Fibroblast of pulmonary artery (primary cell): ENCODE data around the gene OR1A1.
"Not testable (repeated sequence)": the region's sequence is repeated elsewhere in the genome, so short reads cannot be mapped to it uniquely, and the experiment has no call there.

Experiments used
- DNase-seq: peaks from one replicate; pipeline ENCODE4 v3.0.0-alpha.2; 2010; ENCODE audit warnings: low read depth
- H3K4me3 ChIP-seq: replicated peaks from 2 replicates; pipeline ENCODE4 v1.5.1; 2011; ENCODE audit warnings: low read depth, mild to moderate bottlenecking, control low read depth, low read length, moderate library complexity
- TF ChIP-seq, protein P1 (sequence below): IDR thresholded peaks from 2 replicates; pipeline ENCODE4 v1.5.1; 2011; ENCODE audit warnings: mild to moderate bottlenecking, control low read depth, low read length, inconsistent platforms; ENCODE audit errors: missing control alignments

Gene OR1A1

DNA sequence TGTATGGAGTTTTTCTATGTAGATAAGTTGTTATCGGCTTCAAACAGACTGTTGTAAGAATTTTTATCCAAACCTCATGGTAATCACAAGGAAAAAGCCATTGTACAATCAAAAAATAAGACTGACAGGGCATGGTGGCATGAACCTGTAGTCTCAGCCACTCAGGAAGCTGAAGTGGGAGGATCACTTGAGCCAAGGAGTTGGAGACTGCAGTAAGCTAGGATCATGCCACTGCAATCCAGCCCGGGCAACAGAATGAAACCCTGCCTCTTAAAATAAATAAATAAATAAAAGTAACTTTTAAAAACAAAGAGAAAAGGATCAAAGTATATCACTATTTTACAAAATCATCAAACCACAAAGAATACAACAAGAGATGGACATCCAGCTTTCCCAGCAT lies 14.4 kb downstream of the OR1A1 start:
- TF ChIP-seq, protein P1, sequence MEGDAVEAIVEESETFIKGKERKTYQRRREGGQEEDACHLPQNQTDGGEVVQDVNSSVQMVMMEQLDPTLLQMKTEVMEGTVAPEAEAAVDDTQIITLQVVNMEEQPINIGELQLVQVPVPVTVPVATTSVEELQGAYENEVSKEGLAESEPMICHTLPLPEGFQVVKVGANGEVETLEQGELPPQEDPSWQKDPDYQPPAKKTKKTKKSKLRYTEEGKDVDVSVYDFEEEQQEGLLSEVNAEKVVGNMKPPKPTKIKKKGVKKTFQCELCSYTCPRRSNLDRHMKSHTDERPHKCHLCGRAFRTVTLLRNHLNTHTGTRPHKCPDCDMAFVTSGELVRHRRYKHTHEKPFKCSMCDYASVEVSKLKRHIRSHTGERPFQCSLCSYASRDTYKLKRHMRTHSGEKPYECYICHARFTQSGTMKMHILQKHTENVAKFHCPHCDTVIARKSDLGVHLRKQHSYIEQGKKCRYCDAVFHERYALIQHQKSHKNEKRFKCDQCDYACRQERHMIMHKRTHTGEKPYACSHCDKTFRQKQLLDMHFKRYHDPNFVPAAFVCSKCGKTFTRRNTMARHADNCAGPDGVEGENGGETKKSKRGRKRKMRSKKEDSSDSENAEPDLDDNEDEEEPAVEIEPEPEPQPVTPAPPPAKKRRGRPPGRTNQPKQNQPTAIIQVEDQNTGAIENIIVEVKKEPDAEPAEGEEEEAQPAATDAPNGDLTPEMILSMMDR = no peak
- no peak for DNase-seq

DNA sequence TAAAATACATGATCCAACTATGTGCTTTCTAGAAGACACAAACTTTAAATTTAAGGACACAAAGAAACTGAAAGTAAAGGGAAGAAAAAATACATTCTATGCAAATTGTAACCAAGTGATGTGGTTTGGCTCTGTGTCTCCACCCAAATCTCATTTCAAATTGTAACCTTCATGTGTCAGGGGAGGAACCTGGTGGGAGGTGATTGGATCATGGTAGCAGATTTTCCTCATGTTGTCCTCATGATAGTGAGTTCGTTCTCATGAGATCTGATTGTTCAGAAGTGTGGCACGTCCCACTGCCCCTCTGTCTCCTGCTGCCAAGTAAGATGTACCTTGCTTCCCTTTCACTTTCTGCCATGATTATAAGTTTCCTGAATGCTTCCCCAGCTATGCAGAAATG lies 15.0 kb downstream of the OR1A1 start:
- DNase-seq = no peak
- no peak overlapping the region for H3K4me3 ChIP-seq
- TF ChIP-seq, protein P1 = no peak

More for the DNA sequence above, 14.4 kb downstream of the OR1A1 start:
- H3K4me3 ChIP-seq = no peak overlapping the region

DNA sequence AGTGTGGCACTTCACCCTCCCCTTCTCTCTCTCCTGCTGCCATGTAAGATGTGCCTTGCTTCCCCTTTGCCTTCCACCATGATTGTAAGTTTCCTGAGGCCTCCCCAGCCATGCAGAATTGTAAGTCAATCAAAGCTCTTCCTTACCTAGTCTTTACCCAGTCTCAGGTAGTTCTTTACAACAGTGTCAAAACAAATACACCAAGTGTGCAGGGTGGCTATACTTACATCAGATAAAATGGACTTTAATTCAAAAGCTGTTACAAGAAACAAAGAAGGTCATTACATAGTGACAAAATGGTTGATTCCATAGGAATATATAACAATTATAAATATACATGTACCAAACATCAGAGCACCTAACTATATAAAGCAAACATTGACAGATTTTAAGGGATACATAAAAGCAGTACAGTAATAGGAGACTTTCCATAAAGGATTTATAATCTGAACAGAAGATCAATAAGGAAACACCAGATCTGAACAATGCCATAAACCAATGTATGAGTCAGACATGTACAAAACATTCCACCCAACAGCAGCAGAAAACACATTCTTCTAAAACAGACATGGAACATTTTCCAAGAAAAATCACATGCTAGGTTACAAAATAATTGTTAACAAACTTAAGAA lies 17.4 kb downstream of the OR1A1 start:
- not testable (repeated sequence) for H3K4me3 ChIP-seq, DNase-seq

DNA sequence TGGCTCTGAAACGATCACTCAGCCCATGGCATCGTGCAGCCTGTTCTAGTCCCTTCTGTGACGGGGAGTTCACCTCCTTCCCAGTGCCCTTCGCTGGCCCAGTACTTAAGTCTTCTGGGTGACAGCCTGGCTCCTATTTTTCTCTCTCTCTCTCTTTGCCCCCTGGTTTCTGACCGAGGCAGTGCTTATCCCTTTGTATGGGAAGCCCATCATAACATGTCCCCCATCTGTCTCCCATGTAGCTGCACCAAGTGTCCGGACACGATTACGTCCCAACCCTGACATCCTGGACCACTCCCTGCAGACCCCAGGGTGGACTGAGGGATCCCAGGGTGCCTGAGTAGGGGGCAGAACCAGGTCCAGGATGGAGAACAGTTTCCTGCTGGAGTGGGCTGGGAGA lies 24.8 kb downstream of the OR1A1 start:
- not testable (repeated sequence) for DNase-seq, H3K4me3 ChIP-seq

DNA sequence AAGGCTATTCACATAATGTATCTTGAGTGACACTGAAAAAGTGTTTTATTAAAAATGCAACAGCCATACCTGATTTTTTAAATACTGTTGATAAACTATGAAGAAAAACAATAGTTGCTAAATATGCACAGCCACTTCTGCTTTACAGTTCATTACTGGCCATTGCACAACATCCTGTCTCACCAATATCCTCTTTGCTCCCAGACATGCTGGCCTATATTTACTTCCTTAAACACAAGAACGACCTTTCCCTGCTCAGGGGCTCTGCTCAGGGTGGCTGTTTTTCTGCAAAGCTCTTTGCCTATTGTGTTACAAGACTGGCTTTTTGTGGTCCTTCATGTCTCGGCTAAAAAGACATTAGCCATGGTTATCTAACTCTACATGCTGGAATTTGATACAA lies 31.2 kb downstream of the OR1A1 start:
- H3K4me3 ChIP-seq = not testable (repeated sequence)
- peak; percentile 2 for DNase-seq

DNA sequence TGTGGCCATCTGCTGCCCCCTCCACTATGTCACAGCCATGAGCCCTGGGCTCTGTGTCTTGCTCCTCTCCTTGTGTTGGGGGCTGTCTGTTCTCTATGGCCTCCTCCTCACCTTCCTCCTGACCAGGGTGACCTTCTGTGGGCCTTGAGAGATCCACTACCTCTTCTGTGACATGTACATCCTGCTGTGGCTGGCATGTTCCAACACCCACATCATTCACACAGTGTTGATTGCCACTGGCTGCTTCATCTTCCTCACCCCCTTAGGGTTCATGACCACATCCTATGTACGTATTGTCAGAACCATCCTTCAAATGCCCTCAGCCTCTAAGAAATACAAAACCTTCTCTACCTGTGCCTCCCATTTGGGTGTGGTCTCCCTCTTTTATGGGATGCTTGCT lies 33.6 kb downstream of the OR1A1 start:
- not testable (repeated sequence) for H3K4me3 ChIP-seq, DNase-seq

DNA sequence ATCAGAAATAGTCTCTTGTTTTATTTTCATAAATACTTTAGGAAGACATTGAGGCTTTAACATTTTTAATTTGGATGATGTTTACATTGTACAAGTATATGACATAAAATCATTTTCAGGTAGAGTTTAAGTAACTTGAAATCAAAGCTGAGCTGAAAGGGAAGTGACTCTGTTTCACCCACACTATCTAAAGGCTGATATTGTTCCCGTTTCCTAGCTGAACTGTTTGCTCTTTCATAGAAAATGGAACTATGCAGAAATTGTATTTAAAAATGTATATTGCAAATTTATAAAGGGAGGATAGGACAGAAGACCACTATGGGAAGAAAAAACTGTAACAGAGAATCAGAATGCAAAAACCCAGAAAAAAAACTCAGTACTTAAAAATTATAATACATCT lies 37.4 kb downstream of the OR1A1 start:
- not testable (repeated sequence) for H3K4me3 ChIP-seq, DNase-seq

DNA sequence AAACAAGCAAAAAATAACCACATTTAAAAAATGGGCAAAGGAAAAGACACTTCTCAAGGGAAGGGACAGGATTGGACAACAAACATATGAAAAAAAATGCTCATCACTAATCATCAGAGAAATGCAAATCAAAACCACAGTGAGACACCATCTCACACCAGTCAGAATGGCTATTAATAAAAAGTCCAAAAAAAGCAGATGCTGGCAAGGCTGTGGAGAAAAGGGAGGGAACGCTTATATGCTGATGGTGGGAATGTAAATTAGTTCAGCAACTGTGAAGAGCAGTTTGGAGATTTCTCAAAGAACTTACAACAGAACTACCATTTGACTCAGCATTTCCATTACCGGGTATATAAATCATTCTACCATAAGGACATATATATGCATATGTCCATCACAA lies 41.5 kb downstream of the OR1A1 start:
- not testable (repeated sequence) for DNase-seq, H3K4me3 ChIP-seq

DNA sequence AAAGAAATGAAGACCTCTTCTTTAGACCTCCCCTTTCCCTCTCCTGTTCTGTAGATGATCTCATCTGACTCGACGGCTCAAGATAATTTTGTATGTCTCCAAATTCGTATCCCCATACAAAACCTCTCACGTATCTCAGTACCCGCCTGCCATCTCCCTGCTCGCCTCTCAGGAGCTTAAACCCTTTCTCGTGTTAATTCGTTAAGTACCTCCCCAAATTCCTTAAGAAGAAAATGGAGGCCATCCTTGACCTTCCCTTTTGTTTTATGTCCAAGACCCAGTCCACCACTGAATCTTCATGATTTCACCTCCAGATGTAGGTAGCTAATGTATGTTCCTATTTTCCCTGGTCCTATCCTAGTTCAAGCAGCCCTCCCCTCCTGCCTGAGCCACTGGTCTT lies 49.1 kb downstream of the OR1A1 start:
- H3K4me3 ChIP-seq = no peak overlapping the region
- DNase-seq = no peak
- TF ChIP-seq, protein P1 = no peak

DNA sequence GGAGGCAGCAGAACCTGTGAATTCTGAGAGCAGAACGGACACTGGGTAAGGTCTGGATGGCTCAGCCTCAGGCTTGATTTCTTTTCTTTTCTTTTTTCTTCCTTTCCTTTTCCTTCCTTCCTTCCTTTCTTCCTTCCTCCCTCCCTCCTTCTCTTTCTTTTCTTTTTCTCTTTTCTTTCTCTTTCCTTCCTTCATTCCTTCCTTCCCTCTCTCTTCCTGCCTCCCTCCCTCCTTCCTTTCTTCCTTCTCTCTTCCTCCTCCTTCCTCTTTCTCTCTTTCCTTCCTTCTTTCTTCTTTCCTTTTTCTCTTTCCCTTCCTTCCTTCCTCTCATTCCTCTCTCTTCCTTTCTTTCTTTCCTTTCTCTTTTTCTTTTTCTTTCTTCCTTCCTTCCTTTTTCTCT lies 52.7 kb downstream of the OR1A1 start:
- no peak overlapping the region for H3K4me3 ChIP-seq
- TF ChIP-seq, protein P1 = no peak
- DNase-seq = no peak
